ENCODE results near the gene VGF.
A peak's percentile ranks its signal among the peaks of the same experiment; 100 is the strongest.

VGF gene

GRCh38 chr7:101185258-101185839, 20.0 kb upstream of the VGF start:
- DNase-seq = no peak

- DNase-seq = no peak
Measured at GRCh38 chr7:101180130-101180755, 14.9 kb upstream of the VGF start, which contains the start of gene NAT16. NAT16 (minus strand) TSS chr7:101180293; CDS start chr7:101174807, 5,486 bp downstream.

- DNase-seq = no peak
Measured at GRCh38 chr7:101179713-101180112, 14.3 kb upstream of the VGF start.

GRCh38 chr7:101179117-101179516, 13.7 kb upstream of the VGF start:
- DNase-seq = no peak

GRCh38 chr7:101177644-101178043, 12.3 kb upstream of the VGF start:
- no peak for DNase-seq

GRCh38 chr7:101175664-101176063, 10.3 kb upstream of the VGF start:
- no peak for DNase-seq

GRCh38 chr7:101174322-101174854, 9.0 kb upstream of the VGF start:
- no peak for DNase-seq

GRCh38 chr7:101173752-101174244, 8.4 kb upstream of the VGF start:
- peak; percentile 50 for DNase-seq

GRCh38 chr7:101172854-101173751, 7.7 kb upstream of the VGF start:
- no peak for DNase-seq

- no peak for DNase-seq
Measured at GRCh38 chr7:101172005-101172853, 6.9 kb upstream of the VGF start.

- no peak for DNase-seq
Measured at GRCh38 chr7:101171442-101171837, 6.1 kb upstream of the VGF start.

- DNase-seq = peak; percentile 46
Measured at GRCh38 chr7:101170617-101171441, 5.5 kb upstream of the VGF start.

- DNase-seq = peak; percentile 70
Measured at GRCh38 chr7:101169838-101170551, 4.6 kb upstream of the VGF start.

- no peak for DNase-seq
Measured at GRCh38 chr7:101169110-101169837, 3.9 kb upstream of the VGF start.

GRCh38 chr7:101168412-101169049, 3.2 kb upstream of the VGF start:
- no peak for DNase-seq

- no peak for DNase-seq
Measured at GRCh38 chr7:101167645-101168411, 2.5 kb upstream of the VGF start.

GRCh38 chr7:101166909-101167644, 1.7 kb upstream of the VGF start:
- DNase-seq = no peak

GRCh38 chr7:101166648-101166908, 1.2 kb upstream of the VGF start:
- no peak for DNase-seq

All from central memory CD4-positive, alpha-beta T cell (primary cell).